Activated naive CD4-positive, alpha-beta T cell treated with anti-CD3 and anti-CD28 coated beads, Interleukin-2, amount 50 U/mL, for 24 hours (primary cell): ENCODE results near the gene PM20D2.

Experiments used
- H3K27ac Mint-ChIP-seq: one replicate; pipeline ENCODE4 v1.8.0; 2021; ENCODE audit warnings: mild to moderate bottlenecking, mixed read lengths
- H3K27me3 Mint-ChIP-seq: one replicate; pipeline ENCODE4 v1.8.0; 2021; ENCODE audit warnings: mixed read lengths
- H3K36me3 Mint-ChIP-seq: one replicate; pipeline ENCODE4 v1.8.0; 2021; ENCODE audit warnings: mixed read lengths
- H3K4me1 Mint-ChIP-seq: one replicate; pipeline ENCODE4 v1.8.0; 2021; ENCODE audit warnings: mixed read lengths
- H3K4me3 Mint-ChIP-seq: one replicate; pipeline ENCODE4 v1.8.0; 2021; ENCODE audit warnings: mild to moderate bottlenecking, mixed read lengths
- H3K9me3 Mint-ChIP-seq: one replicate; pipeline ENCODE4 v1.8.0; 2021; ENCODE audit warnings: mixed read lengths

PM20D2 gene

GRCh38 chr6:89212472-89212871 lies 66.6 kb downstream of the PM20D2 start:
- no peaks in the 10 kb centered on the region for H3K9me3 Mint-ChIP-seq
- H3K27ac Mint-ChIP-seq, result no peak overlapping the region
- H3K4me1 Mint-ChIP-seq, result no peaks in the 10 kb centered on the region
- H3K4me3 Mint-ChIP-seq, result no peak overlapping the region
- H3K36me3 Mint-ChIP-seq, result peaks cover 2% of the 10 kb centered on the region
- H3K27me3 Mint-ChIP-seq, result peaks cover 9% of the 10 kb centered on the region

DNA sequence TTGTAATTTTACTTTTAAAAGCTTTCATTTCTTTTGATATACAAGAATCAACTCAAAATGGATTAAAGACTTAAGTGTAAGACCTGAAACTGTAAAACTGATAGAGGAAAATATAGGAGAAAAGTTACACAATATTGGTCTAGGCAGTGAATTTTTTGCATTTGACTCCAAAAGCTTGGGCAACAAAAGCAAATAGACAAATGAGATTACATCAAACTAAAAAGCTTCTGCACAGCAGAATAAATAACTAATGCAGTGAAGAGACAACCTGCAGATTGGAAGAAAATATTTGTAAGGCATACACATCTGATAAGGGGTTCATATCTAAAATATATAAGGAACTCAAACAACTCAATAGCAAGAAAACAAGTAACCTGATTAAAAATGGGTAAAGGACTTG lies 68.3 kb downstream of the PM20D2 start:
- Mint-ChIP-seq H3K4me3 (no peak overlapping the region), H3K4me1 (no peaks in the 10 kb centered on the region), H3K27ac (no peak overlapping the region), H3K36me3 (peaks cover 2% of the 10 kb centered on the region), H3K9me3 (no peaks in the 10 kb centered on the region), H3K27me3 (peaks cover 9% of the 10 kb centered on the region)
